Measurements from ENCODE around the gene SKIC2. TPM values are rescaled to one million over a fixed set of nuclear protein-coding genes. Genes with fewer than 3 reads are reported as not detected.
"Not testable (repeated sequence)": the region's sequence is repeated elsewhere in the genome, so short reads cannot be mapped to it uniquely, and the experiment has no call there.

SKIC2 gene
- total RNA-seq, 1 experiment from 2014 or later, result 81.8 TPM

DNA sequence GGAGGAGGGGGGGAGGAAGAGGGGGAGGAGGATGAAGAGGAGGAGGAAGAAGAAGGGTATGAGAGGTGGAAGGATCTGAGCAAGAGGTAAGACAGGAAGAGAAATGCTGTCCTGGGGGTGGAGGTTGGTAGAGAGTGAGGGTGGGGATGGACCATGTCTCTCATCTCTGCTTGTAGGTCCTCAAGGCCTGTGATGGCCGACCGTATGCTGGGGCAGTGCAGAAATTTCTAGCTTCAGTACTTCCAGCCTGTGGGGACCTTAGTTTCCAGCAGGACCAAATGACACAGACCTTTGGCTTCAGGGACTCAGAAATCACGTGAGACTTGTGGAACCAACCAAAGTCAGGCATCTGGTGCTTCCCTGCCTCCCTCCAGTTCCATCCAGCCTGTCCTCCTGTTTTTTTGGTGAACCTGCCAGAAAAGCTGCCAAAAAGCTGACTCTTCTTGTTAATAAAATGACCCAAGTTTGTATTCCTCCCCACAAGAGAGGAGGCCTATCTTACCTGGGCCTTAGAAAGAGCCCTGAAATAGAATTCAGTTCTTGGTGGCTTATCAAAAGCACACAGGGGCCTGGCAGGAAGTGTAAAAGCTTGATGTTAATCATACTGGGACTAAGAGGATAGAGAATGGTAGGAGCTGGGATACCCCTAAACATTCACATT is 20.4 kb downstream of the SKIC2 start:
- DNase-seq (ENCODE audit: low spot score), result no peak
- peaks cover 14% of the 10 kb centered on the region for H3K36me3 Mint-ChIP-seq
- ChIA-PET POLR2A (no interaction called here), CTCF (no interaction called here)
- no peak overlapping the region for H3K27ac Mint-ChIP-seq
- H3K27me3 Mint-ChIP-seq (ENCODE audit: low read depth), result no peaks in the 10 kb centered on the region
- no peak for ATAC-seq
- H3K4me3 Mint-ChIP-seq, result no peak overlapping the region
- TF ChIP-seq TCF7 (CRISPR knock-in tag; IDR thresholded peaks at IDR 0.05; ENCODE audit: low read depth) (no peak), SOX15 (CRISPR knock-in tag; IDR thresholded peaks at IDR 0.05) (no peak), ATF1 (CRISPR knock-in tag; IDR thresholded peaks at IDR 0.05) (no peak), GABPB1 (CRISPR knock-in tag; IDR thresholded peaks at IDR 0.05) (no peak), FOXP1 (CRISPR knock-in tag; IDR thresholded peaks at IDR 0.05; ENCODE audit: borderline replicate concordance) (no peak), NR3C1 (CRISPR knock-in tag; conservative IDR thresholded peaks at IDR 0.05; ENCODE audit: low read depth) (no peak), SMAD3 (CRISPR knock-in tag; IDR thresholded peaks at IDR 0.05; ENCODE audit: borderline replicate concordance) (no peak), HMGA2 (CRISPR knock-in tag; IDR thresholded peaks at IDR 0.05) (no peak), ZNF416 (CRISPR knock-in tag; IDR thresholded peaks at IDR 0.05) (no peak), ZNF121 (CRISPR knock-in tag; IDR thresholded peaks at IDR 0.05) (no peak), MXD4 (CRISPR knock-in tag; IDR thresholded peaks at IDR 0.05; ENCODE audit: borderline replicate concordance) (no peak), SMAD4 (CRISPR knock-in tag; IDR thresholded peaks at IDR 0.05) (no peak)
- TF ChIP-seq, protein P1, sequence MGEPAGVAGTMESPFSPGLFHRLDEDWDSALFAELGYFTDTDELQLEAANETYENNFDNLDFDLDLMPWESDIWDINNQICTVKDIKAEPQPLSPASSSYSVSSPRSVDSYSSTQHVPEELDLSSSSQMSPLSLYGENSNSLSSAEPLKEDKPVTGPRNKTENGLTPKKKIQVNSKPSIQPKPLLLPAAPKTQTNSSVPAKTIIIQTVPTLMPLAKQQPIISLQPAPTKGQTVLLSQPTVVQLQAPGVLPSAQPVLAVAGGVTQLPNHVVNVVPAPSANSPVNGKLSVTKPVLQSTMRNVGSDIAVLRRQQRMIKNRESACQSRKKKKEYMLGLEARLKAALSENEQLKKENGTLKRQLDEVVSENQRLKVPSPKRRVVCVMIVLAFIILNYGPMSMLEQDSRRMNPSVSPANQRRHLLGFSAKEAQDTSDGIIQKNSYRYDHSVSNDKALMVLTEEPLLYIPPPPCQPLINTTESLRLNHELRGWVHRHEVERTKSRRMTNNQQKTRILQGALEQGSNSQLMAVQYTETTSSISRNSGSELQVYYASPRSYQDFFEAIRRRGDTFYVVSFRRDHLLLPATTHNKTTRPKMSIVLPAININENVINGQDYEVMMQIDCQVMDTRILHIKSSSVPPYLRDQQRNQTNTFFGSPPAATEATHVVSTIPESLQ (CRISPR knock-in tag; IDR thresholded peaks at IDR 0.05), result no peak
- TF ChIP-seq, protein P2, sequence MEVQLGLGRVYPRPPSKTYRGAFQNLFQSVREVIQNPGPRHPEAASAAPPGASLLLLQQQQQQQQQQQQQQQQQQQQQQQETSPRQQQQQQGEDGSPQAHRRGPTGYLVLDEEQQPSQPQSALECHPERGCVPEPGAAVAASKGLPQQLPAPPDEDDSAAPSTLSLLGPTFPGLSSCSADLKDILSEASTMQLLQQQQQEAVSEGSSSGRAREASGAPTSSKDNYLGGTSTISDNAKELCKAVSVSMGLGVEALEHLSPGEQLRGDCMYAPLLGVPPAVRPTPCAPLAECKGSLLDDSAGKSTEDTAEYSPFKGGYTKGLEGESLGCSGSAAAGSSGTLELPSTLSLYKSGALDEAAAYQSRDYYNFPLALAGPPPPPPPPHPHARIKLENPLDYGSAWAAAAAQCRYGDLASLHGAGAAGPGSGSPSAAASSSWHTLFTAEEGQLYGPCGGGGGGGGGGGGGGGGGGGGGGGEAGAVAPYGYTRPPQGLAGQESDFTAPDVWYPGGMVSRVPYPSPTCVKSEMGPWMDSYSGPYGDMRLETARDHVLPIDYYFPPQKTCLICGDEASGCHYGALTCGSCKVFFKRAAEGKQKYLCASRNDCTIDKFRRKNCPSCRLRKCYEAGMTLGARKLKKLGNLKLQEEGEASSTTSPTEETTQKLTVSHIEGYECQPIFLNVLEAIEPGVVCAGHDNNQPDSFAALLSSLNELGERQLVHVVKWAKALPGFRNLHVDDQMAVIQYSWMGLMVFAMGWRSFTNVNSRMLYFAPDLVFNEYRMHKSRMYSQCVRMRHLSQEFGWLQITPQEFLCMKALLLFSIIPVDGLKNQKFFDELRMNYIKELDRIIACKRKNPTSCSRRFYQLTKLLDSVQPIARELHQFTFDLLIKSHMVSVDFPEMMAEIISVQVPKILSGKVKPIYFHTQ (CRISPR knock-in tag; IDR thresholded peaks at IDR 0.05), result no peak
- TF ChIP-seq, protein P3, sequence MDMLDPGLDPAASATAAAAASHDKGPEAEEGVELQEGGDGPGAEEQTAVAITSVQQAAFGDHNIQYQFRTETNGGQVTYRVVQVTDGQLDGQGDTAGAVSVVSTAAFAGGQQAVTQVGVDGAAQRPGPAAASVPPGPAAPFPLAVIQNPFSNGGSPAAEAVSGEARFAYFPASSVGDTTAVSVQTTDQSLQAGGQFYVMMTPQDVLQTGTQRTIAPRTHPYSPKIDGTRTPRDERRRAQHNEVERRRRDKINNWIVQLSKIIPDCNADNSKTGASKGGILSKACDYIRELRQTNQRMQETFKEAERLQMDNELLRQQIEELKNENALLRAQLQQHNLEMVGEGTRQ (CRISPR knock-in tag; IDR thresholded peaks at IDR 0.05), result no peak
- TF ChIP-seq, protein P4, sequence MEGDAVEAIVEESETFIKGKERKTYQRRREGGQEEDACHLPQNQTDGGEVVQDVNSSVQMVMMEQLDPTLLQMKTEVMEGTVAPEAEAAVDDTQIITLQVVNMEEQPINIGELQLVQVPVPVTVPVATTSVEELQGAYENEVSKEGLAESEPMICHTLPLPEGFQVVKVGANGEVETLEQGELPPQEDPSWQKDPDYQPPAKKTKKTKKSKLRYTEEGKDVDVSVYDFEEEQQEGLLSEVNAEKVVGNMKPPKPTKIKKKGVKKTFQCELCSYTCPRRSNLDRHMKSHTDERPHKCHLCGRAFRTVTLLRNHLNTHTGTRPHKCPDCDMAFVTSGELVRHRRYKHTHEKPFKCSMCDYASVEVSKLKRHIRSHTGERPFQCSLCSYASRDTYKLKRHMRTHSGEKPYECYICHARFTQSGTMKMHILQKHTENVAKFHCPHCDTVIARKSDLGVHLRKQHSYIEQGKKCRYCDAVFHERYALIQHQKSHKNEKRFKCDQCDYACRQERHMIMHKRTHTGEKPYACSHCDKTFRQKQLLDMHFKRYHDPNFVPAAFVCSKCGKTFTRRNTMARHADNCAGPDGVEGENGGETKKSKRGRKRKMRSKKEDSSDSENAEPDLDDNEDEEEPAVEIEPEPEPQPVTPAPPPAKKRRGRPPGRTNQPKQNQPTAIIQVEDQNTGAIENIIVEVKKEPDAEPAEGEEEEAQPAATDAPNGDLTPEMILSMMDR (IDR thresholded peaks at IDR 0.05), result no peak
- TF ChIP-seq, protein P5, sequence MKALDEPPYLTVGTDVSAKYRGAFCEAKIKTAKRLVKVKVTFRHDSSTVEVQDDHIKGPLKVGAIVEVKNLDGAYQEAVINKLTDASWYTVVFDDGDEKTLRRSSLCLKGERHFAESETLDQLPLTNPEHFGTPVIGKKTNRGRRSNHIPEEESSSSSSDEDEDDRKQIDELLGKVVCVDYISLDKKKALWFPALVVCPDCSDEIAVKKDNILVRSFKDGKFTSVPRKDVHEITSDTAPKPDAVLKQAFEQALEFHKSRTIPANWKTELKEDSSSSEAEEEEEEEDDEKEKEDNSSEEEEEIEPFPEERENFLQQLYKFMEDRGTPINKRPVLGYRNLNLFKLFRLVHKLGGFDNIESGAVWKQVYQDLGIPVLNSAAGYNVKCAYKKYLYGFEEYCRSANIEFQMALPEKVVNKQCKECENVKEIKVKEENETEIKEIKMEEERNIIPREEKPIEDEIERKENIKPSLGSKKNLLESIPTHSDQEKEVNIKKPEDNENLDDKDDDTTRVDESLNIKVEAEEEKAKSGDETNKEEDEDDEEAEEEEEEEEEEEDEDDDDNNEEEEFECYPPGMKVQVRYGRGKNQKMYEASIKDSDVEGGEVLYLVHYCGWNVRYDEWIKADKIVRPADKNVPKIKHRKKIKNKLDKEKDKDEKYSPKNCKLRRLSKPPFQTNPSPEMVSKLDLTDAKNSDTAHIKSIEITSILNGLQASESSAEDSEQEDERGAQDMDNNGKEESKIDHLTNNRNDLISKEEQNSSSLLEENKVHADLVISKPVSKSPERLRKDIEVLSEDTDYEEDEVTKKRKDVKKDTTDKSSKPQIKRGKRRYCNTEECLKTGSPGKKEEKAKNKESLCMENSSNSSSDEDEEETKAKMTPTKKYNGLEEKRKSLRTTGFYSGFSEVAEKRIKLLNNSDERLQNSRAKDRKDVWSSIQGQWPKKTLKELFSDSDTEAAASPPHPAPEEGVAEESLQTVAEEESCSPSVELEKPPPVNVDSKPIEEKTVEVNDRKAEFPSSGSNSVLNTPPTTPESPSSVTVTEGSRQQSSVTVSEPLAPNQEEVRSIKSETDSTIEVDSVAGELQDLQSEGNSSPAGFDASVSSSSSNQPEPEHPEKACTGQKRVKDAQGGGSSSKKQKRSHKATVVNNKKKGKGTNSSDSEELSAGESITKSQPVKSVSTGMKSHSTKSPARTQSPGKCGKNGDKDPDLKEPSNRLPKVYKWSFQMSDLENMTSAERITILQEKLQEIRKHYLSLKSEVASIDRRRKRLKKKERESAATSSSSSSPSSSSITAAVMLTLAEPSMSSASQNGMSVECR (CRISPR knock-in tag; IDR thresholded peaks at IDR 0.05; ENCODE audit: borderline replicate concordance), result no peak
- TF ChIP-seq, protein P6, sequence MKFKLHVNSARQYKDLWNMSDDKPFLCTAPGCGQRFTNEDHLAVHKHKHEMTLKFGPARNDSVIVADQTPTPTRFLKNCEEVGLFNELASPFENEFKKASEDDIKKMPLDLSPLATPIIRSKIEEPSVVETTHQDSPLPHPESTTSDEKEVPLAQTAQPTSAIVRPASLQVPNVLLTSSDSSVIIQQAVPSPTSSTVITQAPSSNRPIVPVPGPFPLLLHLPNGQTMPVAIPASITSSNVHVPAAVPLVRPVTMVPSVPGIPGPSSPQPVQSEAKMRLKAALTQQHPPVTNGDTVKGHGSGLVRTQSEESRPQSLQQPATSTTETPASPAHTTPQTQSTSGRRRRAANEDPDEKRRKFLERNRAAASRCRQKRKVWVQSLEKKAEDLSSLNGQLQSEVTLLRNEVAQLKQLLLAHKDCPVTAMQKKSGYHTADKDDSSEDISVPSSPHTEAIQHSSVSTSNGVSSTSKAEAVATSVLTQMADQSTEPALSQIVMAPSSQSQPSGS (CRISPR knock-in tag; IDR thresholded peaks at IDR 0.05; ENCODE audit: borderline replicate concordance, low read depth), result no peak
- TF ChIP-seq, protein P7, sequence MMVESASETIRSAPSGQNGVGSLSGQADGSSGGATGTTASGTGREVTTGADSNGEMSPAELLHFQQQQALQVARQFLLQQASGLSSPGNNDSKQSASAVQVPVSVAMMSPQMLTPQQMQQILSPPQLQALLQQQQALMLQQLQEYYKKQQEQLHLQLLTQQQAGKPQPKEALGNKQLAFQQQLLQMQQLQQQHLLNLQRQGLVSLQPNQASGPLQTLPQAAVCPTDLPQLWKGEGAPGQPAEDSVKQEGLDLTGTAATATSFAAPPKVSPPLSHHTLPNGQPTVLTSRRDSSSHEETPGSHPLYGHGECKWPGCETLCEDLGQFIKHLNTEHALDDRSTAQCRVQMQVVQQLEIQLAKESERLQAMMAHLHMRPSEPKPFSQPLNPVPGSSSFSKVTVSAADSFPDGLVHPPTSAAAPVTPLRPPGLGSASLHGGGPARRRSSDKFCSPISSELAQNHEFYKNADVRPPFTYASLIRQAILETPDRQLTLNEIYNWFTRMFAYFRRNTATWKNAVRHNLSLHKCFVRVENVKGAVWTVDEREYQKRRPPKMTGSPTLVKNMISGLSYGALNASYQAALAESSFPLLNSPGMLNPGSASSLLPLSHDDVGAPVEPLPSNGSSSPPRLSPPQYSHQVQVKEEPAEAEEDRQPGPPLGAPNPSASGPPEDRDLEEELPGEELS (CRISPR knock-in tag; IDR thresholded peaks at IDR 0.05), result no peak
- H3K4me1 Mint-ChIP-seq, result no peaks in the 10 kb centered on the region
- peaks cover 11% of the 10 kb centered on the region for H3K9me3 Mint-ChIP-seq

DNA sequence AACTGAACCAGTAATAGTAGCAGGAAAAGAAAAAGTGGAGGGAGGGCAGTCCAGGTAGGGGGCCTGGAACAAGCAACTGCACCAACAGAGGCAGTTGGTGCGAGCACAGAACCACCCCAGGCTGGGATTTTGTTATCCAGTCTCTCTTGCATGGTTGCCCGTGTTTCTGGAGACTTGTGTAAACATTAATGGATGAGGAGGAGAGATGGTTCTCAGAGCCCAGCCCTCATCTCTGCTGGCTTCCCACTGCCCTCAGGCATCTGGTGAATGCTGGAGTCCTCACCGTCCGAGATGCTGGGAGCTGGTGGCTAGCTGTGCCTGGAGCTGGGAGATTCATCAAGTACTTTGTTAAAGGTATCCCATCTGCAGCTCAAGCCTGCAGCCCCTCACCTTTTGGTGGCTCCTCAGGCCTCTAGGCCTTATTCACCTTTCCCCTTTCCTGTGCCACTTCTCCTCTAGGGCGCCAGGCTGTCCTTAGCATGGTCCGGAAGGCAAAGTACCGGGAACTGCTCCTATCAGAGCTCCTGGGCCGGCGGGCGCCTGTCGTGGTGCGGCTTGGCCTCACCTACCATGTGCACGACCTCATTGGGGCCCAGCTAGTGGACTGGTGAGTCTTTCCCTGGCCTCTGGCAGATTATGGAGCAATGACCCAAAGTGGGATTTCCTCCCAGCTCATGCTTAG is 21.4 kb downstream of the SKIC2 start:
- H3K27me3 Mint-ChIP-seq (ENCODE audit: low read depth); H3K36me3 Mint-ChIP-seq; ATAC-seq; POLR2A ChIA-PET; H3K4me1 Mint-ChIP-seq; H3K27ac Mint-ChIP-seq; H3K4me3 Mint-ChIP-seq; DNase-seq (ENCODE audit: low spot score); H3K9me3 Mint-ChIP-seq; CTCF ChIA-PET: not testable (repeated sequence)
